GM11168 (cell line): Measurements from ENCODE around the gene PI16.

Source experiments
- in situ Hi-C: fragments of 300-500 bp; cut with MboI; formaldehyde crosslinking; loops from one replicate; pipeline ENCODE4 v1.12.0; 2022; ENCODE audit warnings: low sequenced_read_pairs; ENCODE audit not compliant: unreplicated experiment

PI16 gene

DNA sequence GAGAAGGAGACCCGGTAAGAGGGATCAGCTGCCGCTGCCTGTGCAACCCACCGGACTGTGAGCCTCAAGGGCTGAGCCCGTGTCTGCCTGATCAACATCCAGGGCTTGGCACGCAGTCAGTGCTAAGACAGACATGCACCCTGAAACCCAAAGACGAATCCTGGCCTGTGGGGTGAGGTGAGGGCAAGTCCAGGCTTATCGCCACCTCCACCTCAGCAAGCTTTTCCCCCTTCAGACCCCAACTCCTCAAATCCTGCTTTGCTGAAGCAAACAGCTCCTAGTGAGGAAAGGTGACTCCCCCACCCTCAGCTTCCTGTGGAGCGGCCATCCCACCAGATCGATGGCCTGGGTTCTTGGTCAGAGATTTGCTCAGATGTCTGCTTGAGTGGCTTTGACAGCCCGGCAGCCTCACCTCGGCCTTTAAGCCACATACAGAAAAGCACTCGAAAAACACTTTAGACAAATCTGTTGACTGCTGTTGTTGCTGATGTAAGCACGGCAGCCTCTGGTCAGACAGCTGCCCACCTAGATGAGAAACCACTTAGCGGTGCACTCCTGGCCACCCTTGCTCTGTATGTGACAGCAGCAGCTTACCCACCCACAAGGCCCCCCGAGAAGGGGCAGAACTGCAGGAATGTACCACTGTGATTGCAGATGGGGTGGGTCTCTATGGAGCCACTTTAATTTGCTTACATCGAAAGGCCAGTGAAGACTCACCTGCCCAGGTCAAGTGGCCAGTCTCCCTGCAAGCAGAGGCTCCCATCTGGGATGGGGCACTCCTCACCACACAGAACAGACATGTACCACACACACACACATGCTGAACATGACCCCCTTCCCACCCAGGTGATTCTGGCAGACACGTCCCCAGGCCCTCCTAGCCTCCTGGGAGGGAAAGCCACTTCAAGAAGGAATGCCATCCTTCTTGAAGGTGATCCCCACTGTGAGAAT lies 16.6 kb downstream of the PI16 start:
- in situ Hi-C loops: no loop called here

DNA sequence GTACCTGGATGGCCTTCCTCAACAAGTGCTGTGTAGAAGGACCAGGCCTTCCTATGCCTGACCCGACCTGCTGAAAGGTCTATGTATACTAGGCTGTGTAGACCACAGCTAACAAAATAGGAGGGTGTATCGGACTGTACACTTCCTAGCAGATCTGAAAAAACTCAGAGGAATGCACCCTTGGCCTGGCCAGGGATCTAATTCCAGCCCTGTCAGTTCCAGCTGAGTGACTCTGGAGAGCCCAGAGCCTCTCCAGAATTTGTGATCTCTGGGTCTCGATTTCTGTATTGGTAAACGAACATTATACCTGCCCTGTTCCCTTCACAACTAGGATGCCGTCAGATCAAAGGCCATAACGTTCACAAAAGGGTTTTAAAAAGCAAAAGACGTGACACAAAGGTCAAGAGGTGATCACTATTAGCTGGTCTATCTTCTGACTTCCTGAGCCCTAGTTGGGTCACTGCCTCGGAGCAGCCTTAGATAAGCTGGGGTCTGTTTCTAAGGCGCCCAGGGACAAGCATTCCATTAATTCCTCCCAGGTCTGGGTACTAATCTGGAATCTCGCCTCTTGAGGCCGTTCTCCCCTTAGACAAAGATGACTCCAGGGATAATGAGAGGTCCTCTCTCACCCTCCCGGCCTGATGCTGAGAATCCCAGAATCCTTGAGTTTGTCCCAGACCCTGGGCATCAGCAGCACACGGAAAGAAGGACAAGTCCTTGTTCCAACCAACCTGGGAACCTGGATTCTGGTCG lies 17.6 kb downstream of the PI16 start:
- in situ Hi-C loops: no loop called here

DNA sequence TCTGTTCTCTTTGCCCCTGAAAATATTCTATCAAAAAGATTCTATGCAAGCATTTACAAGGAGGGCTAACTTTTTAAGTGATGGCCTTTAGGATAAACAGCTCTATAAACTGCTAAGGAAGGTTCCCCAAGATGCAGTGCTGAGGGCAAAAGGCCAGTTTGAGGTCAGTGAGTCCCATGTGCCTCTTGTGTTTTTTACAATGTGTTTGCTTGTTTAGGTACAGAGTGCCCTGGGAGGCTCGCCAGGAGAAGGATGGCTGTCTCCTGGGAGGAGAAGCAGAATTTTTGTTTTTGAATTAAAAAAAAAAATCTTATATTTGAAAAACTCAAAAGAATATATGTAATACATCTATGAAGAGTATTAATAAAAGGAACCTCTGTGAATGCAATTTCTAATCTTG lies 18.7 kb downstream of the PI16 start:
- in situ Hi-C loops: no loop called here

DNA sequence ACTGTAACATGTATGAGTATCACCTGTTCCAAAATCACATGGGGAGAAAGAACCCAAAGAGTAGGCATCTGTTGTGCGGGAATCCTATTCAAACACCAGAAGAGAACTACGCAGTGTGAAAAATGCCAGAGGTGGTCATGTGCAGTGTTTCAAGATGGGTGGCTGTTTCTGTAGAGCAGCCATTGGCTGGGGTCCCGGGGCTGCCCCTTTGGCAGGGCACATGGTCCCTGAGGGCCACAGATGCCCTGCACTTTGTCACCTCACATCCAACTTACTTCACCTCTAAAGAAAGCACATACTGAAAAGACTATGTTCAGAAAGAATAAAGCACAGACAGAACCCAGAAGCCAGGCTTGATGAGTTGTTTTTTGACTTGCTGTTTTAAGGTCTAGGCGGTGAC lies 19.1 kb downstream of the PI16 start:
- in situ Hi-C loops: no loop called here

DNA sequence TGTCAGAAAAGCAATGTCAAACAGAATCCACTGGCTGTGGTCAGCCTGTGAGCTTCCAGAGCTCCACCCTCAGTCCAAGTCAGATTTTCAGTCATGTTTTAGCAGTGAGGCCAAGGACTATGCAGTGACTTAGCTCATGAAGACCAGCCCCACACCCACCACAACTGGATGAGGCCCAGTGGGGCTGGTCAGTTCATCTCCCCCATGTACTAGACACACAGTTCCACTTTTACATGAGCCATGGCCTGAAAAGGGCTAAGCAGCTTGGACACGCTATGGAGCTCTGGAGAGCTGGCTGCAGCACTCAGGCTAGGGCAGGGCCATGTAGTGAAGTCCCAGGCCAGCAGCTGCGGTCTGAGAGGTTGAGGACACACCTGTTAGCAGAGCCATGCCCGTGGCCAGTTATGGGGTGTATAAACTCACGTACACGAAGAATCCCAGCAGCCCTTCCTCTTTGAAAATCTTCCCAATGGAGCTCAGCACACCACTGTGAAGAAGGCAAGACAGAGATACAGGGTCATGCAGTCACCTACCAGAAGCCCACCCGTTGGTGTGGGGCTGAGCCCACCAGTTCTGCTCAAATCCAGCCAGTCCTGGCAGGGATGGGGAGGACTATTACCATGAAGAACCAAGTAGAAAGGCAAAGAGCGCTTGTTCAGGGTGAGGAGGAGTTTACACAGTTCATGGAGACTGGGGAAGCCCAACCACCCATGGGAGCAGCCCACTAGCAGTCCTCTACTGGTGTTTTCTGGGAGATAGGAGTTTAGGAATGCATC lies 20.9 kb downstream of the PI16 start:
- in situ Hi-C loops: no loop called here

DNA sequence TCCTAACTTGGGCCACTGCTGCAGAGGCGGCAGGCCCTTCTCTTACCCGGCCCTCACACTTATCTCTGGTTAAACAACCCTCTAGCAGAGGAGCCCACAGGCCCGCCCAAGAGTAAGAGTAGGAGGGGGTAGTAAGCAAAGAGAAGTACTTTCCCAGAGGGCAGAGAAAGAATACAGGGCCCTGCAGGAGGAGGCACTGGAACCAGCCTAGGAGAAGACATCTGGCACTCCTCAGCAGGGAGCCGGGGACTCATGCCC lies 21.4 kb downstream of the PI16 start:
- in situ Hi-C loops: no loop called here

DNA sequence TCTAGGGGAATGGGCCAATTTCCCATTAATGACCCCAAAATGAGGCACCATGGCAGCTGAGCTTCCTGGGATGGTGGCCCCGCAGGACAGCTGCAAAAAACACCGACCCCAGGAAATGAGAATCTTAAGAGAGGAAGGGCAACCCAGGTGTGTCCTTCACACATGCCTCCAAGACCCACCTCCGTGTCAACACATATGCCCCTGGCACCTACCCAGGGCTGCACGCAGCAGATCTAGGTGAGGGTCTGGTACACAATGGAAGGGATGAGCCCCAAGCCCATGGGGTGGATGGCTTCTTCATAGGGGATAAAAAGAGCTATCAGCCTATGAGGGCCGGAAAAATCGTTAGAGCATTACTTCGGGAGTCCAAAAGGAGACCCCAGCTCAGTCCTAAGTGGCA lies 22.0 kb downstream of the PI16 start:
- in situ Hi-C loops: no loop called here

DNA sequence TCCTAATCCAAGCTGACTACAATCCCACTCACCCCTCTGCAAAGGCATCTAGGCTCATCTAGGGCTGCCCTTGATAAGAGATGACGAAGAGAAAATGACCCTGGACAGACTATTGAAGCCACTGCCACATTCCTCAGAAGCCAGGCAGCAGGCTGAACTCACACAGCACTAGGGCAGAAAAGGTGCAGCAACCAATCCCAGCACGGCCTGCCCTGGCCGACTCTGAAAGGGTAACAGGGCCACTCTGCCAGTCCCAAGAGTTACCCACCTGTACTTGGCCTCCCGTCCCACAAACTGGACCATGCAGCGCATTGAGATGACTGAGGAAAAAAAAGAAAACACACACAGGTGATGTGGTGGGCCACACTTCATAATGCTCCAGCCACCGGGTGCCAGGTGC lies 22.4 kb downstream of the PI16 start:
- in situ Hi-C loops: no loop called here

DNA sequence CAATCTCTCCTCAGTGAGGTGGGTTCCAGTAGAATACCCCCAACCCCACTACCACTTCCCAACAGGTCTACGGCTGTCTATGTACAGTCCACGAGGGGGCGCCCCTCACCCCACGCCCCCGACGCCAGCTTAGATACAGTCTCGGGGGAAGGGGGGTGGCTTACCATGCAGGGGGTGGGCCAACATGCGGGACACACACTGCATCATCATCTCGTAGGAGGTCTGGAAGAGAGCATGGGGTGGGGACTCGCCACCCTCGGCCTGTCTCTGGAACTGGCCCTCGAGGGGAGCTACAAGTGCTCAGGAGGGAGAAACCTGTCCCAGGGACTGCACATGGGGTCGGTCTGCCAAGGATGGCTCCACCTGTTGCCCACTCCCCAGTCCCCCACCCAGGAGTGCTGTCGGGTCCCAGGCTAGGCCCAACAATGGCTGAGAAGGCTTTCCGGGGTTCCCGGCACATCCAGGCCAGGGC lies 23.0 kb downstream of the PI16 start:
- in situ Hi-C loops: no loop called here

DNA sequence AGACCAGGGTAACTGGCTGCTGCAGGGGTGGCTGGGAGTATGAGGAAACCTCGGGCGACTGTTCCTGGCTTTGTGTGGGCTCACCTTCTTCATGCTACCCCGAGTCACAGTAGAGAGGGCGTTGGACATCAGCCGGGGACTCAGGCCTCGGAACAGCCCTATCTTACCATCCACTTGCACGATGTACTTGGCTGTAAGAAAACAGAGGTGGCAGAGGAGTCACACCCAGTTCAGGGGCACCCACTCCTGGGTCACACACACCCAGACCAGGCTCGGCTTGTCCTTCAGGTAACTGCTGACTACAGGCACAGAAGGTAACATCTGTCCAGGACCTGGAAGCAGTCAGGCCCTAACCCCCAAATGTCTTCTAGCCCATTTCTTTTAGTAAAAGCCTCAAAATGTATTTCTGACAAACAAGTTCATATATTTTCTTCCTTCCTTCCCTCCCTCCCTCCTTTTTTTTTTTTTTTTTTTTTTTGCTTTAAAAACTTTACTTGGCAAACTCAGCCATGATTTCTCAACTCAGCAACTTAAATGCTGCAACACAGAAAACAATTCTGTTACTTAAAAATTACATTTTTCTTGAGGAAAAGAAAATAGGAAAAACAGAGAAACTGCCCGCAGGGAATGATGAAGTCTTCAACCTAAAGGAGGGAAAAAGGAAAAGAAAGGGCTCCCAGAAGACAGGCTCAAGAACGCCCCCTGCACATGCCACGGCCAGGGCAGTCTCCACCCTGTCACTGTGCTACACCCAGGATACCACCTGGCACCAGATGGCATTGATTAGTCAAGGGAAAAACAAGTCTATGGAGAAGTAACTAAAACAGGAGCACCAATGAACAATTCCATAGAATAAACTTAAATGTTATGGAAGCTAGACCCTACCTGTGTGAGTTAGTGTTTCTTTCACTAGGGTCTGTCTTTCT lies 24.1 kb downstream of the PI16 start:
- in situ Hi-C loops: no loop called here

DNA sequence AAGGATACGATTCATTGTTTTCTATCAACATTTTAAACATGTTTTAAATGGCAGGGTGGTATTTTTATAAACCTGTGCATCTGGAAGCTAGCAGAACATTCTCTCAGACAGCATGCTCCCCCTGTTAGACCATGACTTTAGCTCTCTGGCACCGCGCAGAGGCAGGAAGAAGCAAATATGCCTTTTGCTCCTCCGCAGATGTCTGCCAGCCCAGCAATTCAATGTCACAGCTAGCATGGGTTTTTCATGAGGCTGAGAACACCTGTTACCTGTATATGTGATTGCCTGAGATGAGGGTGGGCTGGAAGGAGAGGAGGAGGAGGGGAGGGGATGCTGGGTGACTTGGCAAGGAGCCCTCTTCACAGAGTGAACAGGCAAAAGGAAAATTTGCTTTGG lies 24.8 kb downstream of the PI16 start:
- in situ Hi-C loops: no loop called here

DNA sequence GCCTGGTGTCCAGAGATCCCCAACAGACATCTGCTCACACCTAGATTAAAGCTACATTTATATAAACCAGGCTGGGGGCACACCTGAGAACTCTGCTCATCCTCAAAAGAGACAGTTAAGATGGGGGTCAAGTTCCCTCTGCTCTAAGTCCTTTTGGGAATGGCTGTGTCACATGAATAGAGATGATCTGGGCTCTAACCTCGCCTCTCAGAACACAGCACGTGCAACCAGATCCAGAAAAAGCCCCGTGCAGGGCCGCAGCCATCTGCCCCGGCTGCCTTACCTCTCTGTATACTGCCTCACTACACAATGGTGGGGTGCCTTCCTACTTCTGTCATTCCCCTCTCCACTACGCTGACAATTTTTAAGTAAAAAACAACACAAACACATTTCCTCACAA lies 25.6 kb downstream of the PI16 start:
- in situ Hi-C loops: no loop called here

DNA sequence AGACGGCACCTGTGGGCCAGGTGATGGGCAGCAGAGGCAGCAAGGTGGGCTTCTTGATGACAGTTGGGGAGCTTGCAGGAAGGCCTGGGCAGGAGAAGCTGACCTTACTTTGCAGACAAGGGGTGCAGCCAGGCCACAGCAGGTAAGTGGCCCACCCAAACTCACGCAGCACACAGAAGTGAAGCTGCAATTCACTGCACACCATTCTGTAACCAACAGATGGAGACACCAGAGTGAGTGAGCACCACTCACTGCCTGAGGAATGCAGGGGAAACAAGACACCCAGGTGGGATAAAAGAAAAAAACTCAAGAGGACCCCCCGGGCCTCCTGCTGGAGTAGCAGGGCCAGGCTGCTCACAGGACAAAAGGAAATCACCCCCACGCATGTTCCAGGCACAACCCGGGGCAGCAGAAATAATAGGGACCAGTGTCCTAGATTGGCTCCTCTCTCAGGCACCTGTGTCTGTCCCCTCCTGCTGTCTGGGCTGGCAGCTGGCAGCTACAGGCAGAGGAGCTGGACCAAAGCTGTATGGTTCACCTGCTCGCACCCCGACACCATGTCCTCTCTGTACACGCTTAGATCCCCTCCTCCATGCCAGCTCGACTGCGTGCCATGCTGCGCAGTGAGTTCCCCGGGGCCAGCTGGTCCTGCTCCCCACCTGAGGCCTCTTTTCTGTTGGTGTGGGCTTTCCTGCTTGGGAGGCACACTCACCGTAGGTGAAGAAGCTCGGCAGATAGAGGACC lies 26.5 kb downstream of the PI16 start:
- in situ Hi-C loops: no loop called here

DNA sequence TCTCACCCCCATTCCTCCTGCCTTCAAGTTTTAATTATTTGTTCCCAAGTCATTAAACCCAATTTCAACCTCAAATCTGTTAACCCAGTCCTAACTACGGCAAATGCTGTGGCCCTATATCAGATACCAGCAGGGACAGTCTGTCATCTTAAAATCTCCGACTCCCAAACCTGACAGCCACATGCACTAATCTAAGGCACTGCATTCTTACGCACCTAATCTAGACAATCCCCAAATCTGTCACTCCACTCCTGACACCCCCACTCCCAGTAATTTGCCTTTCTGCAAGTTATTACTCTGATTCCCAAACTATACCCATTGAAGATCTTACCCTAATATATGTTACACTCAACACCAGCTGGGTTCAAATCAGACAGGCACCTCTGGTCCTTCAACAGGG lies 29.0 kb downstream of the PI16 start:
- in situ Hi-C loops: no loop called here

DNA sequence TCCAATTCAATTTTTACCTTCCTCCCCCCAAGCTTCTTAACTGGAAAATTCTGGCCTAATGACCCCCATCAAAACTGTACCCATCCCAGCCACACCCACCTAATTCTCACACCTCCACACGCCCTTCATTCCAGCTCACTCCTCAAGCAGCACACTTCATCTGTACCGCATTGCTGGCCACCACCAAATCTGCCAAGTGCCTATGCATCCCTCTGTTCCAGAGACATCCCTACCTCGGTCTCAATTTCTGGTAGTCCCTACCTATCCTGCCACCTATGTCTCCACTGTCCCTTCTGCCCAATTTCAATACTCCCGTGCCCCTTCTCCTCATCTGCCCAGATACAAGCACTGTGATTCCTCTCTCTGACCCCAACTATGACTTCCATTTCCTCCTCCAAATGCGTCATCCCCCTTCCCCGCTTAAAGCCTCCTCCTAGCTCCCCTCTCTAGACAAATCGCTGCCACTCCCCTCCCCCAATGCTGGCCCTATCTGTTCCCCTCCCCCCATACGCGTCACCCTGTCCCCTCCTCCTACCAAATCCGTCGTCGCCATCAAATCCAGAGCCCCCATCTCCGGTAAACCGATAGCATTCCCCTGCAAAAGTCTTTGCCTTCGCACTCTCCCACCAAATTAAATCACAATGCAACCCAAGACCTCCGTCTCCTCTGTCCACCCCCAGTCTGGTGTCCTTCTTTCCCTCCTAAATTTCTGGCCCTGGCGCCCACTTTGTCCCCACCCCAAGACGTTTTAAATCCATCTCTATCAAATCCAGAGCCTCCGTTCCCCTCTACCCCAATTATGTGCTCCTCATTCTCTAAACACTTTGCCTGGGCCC lies 30.3 kb downstream of the PI16 start:
- in situ Hi-C loops: no loop called here

DNA sequence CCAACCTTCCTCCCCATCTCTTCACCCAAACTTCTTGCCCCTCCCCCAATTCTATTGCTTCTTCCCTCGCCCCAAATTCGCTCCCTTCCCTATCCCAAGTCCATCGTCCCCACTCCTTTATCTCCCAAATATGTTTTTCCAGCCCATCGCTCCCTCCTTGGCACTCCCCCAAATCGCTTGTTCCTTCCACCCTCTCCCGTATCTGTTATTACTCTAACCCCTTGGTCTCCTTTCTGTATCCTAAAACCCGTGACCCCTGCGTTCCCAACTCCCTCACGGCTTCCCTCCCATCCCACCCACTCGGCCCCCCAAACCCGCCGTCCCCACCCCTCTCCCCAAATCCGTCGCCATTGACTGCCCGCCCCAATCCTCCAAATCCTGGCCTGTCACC lies 30.9 kb downstream of the PI16 start:
- in situ Hi-C loops: no loop called here

DNA sequence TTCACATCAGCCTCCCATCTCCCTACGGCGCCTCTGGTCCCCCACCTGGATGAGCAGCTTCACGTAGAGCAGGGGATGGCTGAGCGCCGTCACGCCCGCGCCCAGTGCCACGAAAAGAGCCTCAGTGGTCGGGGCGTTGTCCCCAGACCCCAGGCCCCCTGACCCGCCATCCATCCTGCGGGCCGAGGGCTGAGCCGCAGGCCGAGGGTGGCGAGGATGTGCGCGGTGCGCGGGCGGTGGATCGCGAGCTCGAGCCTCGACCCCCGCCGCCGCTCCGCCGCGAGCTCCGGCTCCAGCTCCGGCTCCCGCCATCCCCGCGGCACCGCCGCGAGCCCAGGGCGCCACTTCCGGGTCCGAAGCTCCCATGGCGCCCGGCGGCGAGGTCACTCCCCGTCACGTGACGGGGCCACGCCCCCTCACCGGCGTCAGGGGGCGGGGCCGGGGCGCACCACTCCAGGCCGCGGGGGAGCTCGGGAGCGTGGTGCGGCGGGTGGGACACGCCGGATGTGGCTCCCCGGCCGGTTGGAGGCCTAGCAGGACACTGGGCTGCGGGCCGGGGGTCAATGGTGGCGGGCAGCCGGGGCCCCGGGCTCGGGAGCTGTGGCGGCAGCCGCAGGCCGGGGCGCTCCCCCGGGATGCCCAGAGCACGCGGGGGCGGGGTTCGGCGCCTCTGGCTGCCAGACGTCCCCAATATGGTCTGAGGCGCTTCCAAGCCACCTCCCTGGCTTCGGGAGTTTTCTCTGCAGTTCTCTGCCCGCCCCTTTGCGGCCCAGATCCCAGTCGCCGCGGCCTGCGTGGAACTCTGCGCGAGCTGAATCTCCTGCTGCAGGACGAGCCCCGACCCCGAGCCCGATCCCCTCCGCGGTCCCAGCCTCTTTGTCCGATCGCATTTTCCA lies 31.5 kb downstream of the PI16 start, which contains the start of gene MTCH1:
TSS of gene MTCH1 (minus strand) at position 389 of the 896 bp plus-strand sequence. CDS start at position 366, 23 bp downstream.
- in situ Hi-C loops: no loop called here
